HG02588 (cell line): ENCODE measurements around the gene DAZAP1.

Experiments
- ATAC-seq: cut with Tn5 transposase; IDR thresholded peaks from one replicate; pipeline ENCODE4 v1.9.1; 2021; ENCODE audit warnings: mild to moderate bottlenecking, moderate library complexity; ENCODE audit not compliant: unreplicated experiment

DAZAP1 gene

DNA sequence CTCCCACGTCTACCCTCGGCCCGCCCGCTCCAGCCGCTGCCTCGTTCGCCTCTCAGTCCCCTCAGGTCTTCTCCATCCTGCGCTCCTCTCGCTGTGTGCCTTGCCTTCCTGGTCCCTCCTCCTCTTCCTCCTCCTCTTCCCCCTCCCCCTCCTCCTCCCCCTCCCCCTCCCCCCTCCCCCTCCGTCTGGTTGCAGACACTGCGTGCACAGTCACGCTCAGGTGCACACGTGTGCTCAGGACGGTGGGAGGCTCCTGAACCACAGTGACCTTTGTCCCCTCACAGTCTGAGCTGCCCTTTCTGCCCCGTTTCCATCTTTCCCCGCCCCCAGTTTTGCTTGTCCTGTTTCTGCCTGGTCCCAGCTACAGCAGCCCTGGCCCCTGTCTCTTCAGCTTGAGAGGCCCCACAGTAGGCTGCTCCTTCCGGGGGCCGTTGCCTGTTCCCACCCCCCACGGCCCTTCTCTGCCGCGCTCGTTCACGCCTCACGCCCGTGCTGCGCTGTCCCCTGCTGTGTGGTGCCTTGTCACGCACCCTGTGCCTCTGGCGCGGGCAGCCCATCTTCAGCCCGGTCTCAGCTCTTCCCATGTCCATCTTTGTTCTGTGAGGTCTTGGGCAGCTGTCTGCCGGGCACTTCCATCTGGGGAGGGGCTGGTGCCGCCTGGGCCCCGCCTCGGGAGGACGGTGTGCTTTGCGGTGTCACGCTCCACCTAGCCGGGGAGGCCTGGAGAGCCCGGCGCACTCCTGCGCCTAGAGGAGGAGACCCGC lies 17.0 kb downstream of the DAZAP1 start:
- no peak for ATAC-seq

- ATAC-seq: no peak
Measured at GRCh38 chr19:1425102-1425837, 17.9 kb downstream of the DAZAP1 start.

GRCh38 chr19:1425902-1426301 lies 18.5 kb downstream of the DAZAP1 start:
- no peak for ATAC-seq

GRCh38 chr19:1426736-1427135 lies 19.4 kb downstream of the DAZAP1 start:
- no peak for ATAC-seq

- ATAC-seq: no peak
Measured at GRCh38 chr19:1427221-1427920, 20.0 kb downstream of the DAZAP1 start.

GRCh38 chr19:1428738-1429391 lies 21.5 kb downstream of the DAZAP1 start:
- ATAC-seq: no peak

DNA sequence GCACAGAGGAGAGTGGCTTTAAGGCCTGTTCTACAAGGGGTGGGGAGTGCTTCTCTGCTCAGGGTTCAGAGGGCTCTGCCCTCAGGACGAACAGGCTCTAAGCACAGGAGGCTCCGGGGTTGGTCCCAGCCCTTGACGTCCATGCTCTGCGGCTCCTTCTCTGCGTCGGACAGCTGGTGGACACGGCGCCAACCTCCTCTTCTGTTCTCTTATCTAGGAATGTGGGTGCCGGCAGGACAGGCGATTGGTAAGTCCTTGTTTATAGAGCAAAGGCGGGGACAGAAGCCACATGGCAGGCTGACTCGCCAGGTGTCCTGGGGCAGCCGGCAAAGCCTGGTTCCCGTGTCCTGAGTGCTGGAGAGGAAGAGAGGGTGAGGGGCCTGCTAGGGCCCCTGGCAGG lies 22.4 kb downstream of the DAZAP1 start:
- ATAC-seq: no peak

DNA sequence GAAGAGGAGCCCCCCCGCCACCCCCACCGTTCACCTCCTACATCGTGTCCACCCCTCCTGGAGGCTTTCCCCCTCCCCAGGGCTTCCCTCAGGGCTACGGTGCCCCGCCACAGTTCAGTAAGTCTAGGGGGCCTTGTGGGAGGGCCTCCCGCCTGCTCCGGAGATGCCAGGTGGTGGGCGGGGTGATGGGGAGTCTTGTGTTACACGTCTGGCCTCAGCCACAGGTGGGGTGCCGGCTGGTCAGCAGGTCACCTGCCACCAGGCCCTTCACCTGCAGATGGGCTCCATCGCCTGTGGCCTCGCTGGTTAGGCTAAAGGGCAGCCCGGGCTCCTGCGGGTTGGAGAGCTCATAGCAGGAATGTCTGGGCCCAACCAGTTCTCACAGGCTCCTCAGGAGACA lies 22.9 kb downstream of the DAZAP1 start:
- no peak for ATAC-seq

GRCh38 chr19:1431759-1432506 lies 24.5 kb downstream of the DAZAP1 start:
- no peak for ATAC-seq

- no peak for ATAC-seq
Measured at GRCh38 chr19:1432507-1432887, 25.1 kb downstream of the DAZAP1 start.

DNA sequence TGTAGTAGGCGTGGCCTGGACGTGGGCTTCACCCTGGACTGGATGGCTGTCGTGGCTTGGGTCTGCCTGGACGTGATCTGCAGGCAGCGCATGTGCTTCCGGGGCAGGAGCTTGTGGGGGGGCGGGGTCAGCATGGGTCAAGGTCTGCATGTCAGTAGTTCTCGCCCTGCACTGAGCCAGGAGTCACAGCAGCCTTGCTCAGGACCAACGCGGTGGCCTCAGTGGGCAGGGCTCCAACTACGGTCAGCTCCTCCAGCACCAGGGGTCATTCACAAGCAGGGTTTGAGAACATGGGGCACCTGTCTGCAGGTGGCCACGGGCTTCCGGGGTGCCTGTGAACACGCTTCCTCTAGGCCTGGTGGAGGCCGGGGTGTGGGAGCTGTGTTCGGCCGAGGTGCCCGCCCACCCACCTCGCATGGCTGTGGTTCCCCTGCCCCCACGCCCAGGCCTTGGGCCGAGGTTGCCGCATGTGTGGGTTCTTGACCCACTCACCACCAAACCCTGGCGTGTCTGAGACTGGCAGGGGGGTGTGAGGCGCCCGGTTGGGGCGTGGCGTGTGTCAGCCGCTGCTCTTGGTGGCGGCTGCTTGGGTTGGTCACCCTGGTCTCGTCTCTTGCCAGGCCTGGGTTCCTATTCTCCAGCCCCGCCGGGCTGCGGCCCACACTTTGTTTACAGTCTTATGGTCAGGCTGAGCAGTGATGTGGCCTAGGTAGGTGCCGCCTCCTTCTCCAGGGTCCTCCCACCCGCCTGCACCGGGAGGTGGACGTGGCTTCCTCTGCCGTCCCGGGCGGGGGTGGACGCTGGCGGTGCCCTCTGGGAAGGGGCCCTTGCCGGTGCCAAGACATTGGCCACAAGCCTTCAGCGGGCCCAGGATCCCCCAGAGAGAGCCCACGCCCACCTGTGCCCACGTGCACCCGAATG lies 26.0 kb downstream of the DAZAP1 start:
- no peak for ATAC-seq

DNA sequence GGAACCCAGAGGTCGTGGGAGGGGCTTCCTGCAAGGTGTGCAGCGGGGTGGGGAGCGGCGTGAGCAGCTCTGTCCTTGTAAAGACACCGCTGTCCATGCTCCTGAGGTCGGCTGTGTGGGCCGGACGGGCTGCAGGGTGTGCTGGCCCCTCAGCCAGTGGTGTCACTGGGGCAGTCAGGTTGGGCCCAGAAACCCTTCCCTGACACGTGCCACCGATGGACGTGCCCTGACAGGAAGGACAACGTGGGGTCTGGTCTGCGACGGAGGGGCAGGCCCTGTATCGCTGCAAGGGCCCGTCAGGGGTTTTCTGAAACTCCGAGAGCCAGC lies 26.6 kb downstream of the DAZAP1 start:
- ATAC-seq: no peak

- no peak for ATAC-seq
Measured at GRCh38 chr19:1434577-1435060, 27.2 kb downstream of the DAZAP1 start.

GRCh38 chr19:1435378-1435989 lies 28.1 kb downstream of the DAZAP1 start:
- no peak for ATAC-seq

- no peak for ATAC-seq
Measured at GRCh38 chr19:1437609-1438008, 30.2 kb downstream of the DAZAP1 start.

DNA sequence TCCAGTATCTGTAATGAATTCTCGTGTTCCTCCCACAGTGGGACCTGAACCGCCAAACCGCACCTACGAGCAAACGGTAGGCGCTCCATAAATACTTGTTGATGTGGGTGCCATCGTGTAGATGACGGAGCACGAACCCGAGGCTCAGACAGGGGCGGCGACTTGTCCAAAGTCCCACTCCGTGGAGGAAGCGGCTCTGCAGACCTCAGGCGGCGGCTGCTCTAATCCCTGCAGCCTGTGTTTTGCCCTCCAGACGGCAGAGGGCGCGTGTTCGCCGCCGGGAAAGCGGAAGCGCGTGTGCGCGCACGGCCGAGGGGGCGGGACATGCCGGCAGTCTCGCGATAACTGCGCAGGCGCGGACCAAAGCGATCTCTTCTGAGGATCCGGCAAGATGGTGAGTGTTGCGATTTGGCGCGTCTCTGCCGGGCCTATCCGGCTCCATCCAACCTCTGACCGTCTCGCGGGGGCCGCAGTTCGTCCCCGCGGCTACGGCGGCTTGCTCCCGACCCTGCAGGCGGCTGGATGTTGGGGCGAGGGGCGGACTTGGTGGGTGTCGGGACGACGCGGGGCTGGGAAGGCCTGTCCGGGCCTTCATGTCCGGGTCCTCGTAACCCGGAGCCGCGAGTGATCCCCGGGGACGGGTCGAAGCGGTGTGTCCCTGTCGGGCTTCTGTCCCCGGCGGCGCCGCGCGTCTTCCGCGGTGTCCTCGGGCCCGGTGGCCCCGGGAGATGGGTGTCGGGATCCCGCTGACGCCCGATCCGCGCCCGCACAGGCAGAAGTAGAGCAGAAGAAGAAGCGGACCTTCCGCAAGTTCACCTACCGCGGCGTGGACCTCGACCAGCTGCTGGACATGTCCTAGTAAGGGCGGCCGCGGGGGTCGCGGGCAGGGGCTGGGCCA lies 30.9 kb downstream of the DAZAP1 start, which contains the start of gene RPS15:
Gene RPS15 (plus strand): TSS at position 362 of the 898 bp plus-strand sequence. CDS start 30 bp downstream, at position 392.
- ATAC-seq: peak; percentile 82

- ATAC-seq: no peak
Measured at GRCh38 chr19:1438933-1439354, 31.6 kb downstream of the DAZAP1 start.
